22Rv1 (cell line): ENCODE measurements around the gene ABCE1.

Experiments
- CTCF ChIP-seq: fragments of 450-650 bp; IDR thresholded peaks from 2 replicates; pipeline ENCODE4 v1.5.1; 2017; ENCODE audit warnings: mild to moderate bottlenecking
- ZFX ChIP-seq: fragments of 450-650 bp; IDR thresholded peaks from 2 replicates; pipeline ENCODE4 v1.6.1; 2017; ENCODE audit warnings: antibody characterized with exemption, borderline replicate concordance

- TF ChIP-seq CTCF (peak; percentile 58), ZFX (no peak)
These were observed 56.5 kb downstream of the ABCE1 start for GRCh38 chr4:145154573-145154972.
